GM04503 (cell line): Measurements from ENCODE around the gene SYNGR2.
"Not testable (repeated sequence)": the region's sequence is repeated elsewhere in the genome, so short reads cannot be mapped to it uniquely, and the experiment has no call there.

Source experiments
- DNase-seq: peaks from one replicate; pipeline ENCODE4 v3.0.0-alpha.2; 2012; ENCODE audit warnings: low read depth

Gene SYNGR2

GRCh38 chr17:78171591-78172248, 3.3 kb downstream of the SYNGR2 start:
- DNase-seq = not testable (repeated sequence)

GRCh38 chr17:78172249-78173051, 4.1 kb downstream of the SYNGR2 start:
- DNase-seq = no peak

GRCh38 chr17:78173097-78173715, 4.8 kb downstream of the SYNGR2 start:
- no peak for DNase-seq

- no peak for DNase-seq
Observed at GRCh38 chr17:78174346-78174869, 6.0 kb downstream of the SYNGR2 start.

- DNase-seq = no peak
Observed at GRCh38 chr17:78174870-78175642, 6.7 kb downstream of the SYNGR2 start.

GRCh38 chr17:78175643-78175981, 7.2 kb downstream of the SYNGR2 start:
- DNase-seq = no peak

- DNase-seq = no peak
Observed at GRCh38 chr17:78176548-78177025, 8.2 kb downstream of the SYNGR2 start.

- DNase-seq = no peak
Observed at GRCh38 chr17:78179372-78179771, 11.0 kb downstream of the SYNGR2 start.

GRCh38 chr17:78180083-78180482, 11.7 kb downstream of the SYNGR2 start:
- no peak for DNase-seq

- no peak for DNase-seq
Observed at GRCh38 chr17:78180508-78180907, 12.1 kb downstream of the SYNGR2 start.

GRCh38 chr17:78182504-78182903, 14.1 kb downstream of the SYNGR2 start:
- DNase-seq = no peak

- DNase-seq = no peak
Observed at GRCh38 chr17:78183916-78184315, 15.5 kb downstream of the SYNGR2 start.

GRCh38 chr17:78184351-78184750, 16.0 kb downstream of the SYNGR2 start:
- no peak for DNase-seq

GRCh38 chr17:78184868-78185267, 16.5 kb downstream of the SYNGR2 start:
- no peak for DNase-seq

GRCh38 chr17:78185981-78186691, 17.8 kb downstream of the SYNGR2 start:
- no peak for DNase-seq

- peak; percentile 65 for DNase-seq
Observed at GRCh38 chr17:78186692-78187595, 18.6 kb downstream of the SYNGR2 start, which contains the start of the genes AFMID and TK1. Gene AFMID (plus strand): TSS chr17:78187362. CDS start chr17:78187371, 9 bp downstream. Gene TK1 (minus strand): TSS chr17:78187052. CDS start chr17:78186994, 58 bp downstream.

GRCh38 chr17:78196716-78197115, 28.3 kb downstream of the SYNGR2 start:
- no peak for DNase-seq

- no peak for DNase-seq
Observed at GRCh38 chr17:78197147-78197832, 28.9 kb downstream of the SYNGR2 start.

GRCh38 chr17:78200451-78200850, 32.1 kb downstream of the SYNGR2 start:
- no peak for DNase-seq
